SK-N-SH (cell line): ENCODE measurements around the gene SYNE2.

Experiments
- CHD2 ChIP-seq: fragments of 150-350 bp; IDR thresholded peaks from 2 replicates; pipeline ENCODE4 v1.6.1; 2018; ENCODE audit warnings: low read length; ENCODE audit not compliant: partially characterized antibody
- CTCF ChIP-seq: fragments of 200-600 bp; sonication (generic); IDR thresholded peaks from 2 replicates; pipeline ENCODE4 v1.6.1; 2017; ENCODE audit warnings: antibody characterized with exemption, mild to moderate bottlenecking, moderate library complexity
- EZH2phosphoT487 ChIP-seq: fragments of 200-600 bp; sonication (generic); IDR thresholded peaks from 2 replicates; pipeline ENCODE4 v1.6.1; 2017; ENCODE audit warnings: low read depth, mixed run types, mild to moderate bottlenecking, antibody characterized with exemption, moderate library complexity, borderline replicate concordance
- GABPA ChIP-seq: IDR thresholded peaks from 2 replicates; pipeline ENCODE4 v1.4.0; 2012; ENCODE audit warnings: low read depth, mild to moderate bottlenecking
- IRF3 ChIP-seq: fragments of 150-350 bp; IDR thresholded peaks from 2 replicates; pipeline ENCODE4 v1.6.1; 2016; ENCODE audit warnings: mild to moderate bottlenecking, low read depth, low read length
- JUND ChIP-seq: IDR thresholded peaks from 2 replicates; pipeline ENCODE4 v1.4.0; 2012
- PBX3 ChIP-seq: IDR thresholded peaks from 2 replicates; pipeline ENCODE4; 2012
- POLR2AphosphoS5 ChIP-seq: IDR thresholded peaks from 2 replicates; pipeline ENCODE4 v1.6.1; 2012; ENCODE audit warnings: low read depth, low read length
- RCOR1 ChIP-seq: fragments of 150-350 bp; IDR thresholded peaks from 2 replicates; pipeline ENCODE4 v1.6.1; 2017; ENCODE audit warnings: antibody characterized with exemption, low read length
- RFX5 ChIP-seq: IDR thresholded peaks from 2 replicates; pipeline ENCODE4 v1.6.1; 2012; ENCODE audit warnings: mild to moderate bottlenecking, improper control_type of control experiment, low read length
- SIN3A ChIP-seq: IDR thresholded peaks from 2 replicates; pipeline ENCODE4 v1.6.1; 2012; ENCODE audit warnings: low read depth, mild to moderate bottlenecking, low read length, moderate library complexity, borderline replicate concordance
- SMC3 ChIP-seq: IDR thresholded peaks from 2 replicates; pipeline ENCODE4 v1.6.1; 2012; ENCODE audit warnings: low read depth, low read length, improper control_type of control experiment

GRCh38 chr14:64221391-64222003 lies 368.7 kb downstream of the SYNE2 start:
- TF ChIP-seq CTCF (no peak), IRF3 (no peak), RFX5 (no peak), SMC3 (no peak), CHD2 (no peak), EZH2phosphoT487 (no peak), JUND (no peak), GABPA (no peak), RCOR1 (no peak), POLR2AphosphoS5 (no peak), PBX3 (no peak), SIN3A (no peak)
